ENCODE measurements around the gene HEXIM1.
"Not testable (repeated sequence)": the region's sequence is repeated elsewhere in the genome, so short reads cannot be mapped to it uniquely, and the experiment has no call there.

The HEXIM1 gene

DNA sequence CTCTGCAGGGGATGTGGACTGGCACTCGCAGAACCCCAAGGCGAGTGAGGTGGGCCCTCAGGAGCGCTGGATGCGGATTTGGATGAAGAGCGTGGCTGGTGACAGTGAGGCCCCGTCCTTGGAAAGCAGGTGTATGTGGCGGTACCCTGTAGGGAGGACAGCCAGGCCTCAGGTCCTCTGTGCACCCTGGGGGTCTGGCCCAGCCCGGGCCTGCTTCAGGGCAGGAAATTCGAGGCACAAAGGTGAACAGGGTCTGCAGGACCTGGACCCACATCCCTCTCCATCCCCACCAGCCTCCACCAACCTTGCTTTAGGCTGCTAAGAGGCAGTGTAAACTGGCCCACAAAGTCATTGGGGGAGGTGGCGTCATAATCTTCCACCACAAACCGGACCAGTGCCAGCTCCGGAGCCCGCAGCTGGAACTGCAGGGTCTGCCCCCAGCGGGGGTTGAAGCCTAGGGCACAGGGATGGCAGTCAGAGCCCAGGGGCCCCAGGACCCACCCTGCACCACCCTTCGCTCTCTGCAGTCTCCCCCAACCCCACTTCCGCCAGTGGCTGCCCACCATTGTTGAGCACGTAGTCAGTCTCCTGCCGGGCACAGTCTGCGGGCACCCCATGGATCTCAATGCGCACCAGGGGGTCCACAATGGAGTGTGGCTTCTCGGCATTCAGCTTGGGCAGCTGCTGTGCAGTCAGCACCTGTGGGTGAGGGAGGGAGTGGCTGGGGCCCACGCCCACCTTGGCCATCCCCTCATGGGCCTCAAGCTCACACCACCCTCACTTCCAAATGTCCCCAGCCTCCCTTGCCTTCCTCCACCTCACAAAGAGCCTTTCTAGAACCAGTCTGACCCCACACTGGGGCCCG, 35.5 kb upstream of the HEXIM1 start:
- no peak for DNase-seq (ENCODE audit: low read depth in 4 of 4, low spot score in 1 of 4)

DNA sequence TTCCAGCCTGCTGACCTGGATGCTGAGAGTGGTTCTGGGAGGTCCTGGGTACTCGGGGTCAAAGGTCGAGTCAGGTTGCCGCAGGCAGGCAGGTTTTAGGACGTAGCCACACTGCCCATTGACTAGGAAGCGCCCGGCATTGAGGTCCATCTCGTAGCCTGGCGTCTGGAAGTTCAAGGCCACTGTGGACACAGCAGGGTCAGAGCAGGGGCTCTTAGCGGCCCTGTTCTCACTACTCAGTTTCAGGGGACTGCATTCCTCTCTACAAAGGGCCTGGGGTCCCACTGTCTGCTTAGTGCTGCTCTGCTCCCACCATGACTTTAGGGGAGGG, 34.9 kb upstream of the HEXIM1 start:
- no peak for DNase-seq (ENCODE audit: low read depth in 4 of 4, low spot score in 1 of 4)

DNA sequence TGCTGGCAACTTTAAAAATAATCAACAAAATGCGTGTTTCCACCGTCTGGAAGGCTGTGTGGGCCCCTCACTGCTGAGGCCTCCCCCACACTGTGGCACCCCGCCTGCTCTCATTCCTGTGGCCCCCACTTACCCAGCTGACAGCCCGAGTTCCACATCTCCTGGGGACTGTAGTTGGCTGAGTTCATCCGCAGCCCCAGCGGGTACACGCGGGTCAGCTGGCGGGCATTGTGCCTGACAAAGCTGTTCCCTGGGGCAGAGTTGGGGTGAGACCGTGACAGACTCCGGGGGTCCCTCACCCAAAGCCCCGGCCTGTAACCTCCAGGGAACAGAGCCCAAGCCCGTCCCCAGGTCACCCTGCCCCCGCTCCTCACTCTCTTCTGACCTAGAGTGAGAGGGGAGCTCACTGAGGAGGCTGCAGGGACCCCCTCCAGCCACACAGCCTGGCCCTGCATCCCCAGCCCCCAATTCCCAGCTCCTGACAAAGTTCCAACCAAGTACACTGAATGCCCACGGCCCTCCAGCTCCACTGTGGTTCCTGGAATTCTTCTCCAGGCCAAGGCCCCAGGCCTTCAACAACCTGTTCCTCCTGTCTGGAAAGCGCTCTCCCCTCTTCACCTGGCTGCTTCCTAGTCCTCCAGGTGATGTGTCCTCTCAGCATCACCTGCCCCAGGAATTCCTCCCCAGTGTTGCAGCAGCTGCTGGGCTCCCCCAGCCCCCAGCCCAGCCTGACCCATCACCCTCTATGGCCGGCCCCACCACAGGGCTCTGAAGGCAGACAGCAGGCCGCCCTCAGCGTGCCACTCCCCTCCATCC, 34.0 kb upstream of the HEXIM1 start:
- no peak for DNase-seq (ENCODE audit: low read depth in 4 of 4, low spot score in 1 of 4)

DNA sequence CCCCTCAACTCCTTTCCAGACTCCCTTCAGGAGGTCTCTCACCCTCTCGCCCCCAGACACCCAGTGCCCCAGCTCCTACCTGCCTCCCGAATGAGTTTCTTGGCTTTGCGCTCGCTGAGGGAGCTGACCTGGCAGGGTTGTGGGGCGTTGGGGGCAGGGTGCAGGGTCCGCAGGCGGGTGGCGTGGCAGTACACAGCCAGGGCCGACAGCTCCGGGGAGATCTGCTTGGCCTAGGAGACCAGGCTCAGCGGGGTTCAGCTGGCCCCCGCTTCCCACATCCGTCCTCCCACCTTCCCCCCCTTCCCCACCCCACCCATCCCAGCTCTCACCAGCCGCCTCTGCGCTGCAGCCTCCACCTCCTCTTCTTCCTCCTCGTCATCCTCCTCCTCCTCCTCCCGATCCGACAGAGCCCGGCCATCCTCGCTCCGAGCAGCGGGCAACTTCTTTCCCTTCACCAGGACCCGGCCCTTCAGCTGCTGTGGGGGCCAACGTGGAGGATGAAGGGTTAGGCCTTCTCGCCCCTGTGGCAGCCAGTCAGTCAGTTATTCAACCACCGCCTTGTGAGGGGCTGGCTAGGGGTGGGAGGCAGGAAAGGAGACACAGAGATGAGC, 33.2 kb upstream of the HEXIM1 start:
- DNase-seq (ENCODE audit: low read depth in 4 of 4, low spot score in 1 of 4): no peak

DNA sequence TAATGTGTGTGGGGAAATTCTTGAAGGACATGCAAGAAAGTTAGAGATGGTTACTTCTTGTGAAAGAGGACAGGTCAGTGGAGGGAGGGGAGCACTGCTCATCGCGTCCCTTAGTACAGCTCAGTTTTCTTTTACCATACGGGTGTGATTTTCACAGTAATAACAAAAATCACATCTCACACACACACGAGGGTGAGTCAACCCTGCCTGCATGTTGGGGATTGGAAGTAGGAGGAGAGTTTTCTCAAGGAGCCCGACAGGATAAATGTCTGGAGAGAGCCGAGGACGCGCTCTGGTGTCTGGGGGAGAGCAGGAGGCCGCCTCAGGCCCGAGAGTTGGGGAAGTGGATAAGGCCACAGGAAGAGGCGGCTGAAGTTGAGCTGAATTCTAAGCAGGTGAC, 32.4 kb upstream of the HEXIM1 start:
- no peak for DNase-seq (ENCODE audit: low read depth in 4 of 4, low spot score in 1 of 4)

DNA sequence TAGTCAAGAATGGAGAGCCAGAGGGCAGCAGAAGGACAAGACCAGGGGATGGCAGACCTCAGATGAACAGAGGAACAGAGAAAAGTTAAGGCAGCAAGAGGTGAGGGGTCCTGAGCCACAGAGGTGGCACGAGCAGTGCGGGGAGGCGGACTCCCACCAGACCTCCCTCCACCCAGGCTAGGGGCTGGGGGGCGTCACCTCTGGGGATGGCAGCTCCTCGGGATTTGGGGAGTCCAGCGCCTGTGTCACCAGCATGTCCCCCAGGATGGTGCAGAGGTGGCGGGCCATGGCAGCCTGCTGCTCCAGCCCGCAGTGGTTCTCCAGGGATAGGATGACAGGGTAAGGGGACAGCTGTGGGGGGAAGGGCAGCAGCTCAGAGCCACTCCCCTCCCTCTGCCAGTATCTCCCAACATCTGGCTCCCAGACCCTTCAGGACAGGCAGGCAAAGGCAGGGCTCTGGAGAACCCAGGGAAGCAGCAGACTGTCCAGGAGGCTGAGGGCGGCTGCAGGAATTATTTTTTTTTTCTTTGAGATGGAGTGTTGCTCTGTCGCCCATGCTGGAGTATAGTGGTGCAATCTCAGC, 31.8 kb upstream of the HEXIM1 start:
- DNase-seq (ENCODE audit: low read depth in 4 of 4, low spot score in 1 of 4): no peak

DNA sequence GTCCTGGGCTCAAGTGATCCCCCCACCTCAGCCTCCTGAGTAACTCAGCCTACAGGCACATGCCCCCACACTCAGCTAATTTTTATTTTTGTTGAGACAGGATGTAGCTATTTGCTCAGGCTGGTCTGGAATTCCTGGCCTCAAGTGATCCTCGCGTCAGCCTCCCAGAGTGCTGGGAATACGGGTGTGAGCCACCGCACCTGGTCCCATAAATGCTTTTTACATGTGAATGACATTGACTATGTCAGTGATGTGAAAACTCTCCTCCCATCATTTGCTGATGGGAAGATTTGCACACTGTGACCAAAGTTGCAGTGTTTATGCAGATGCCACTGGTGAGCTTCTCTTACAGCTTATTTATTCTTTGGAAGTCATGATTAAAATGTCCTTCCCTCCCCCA, 30.9 kb upstream of the HEXIM1 start:
- no peak for DNase-seq (ENCODE audit: low read depth in 4 of 4, low spot score in 1 of 4)

DNA sequence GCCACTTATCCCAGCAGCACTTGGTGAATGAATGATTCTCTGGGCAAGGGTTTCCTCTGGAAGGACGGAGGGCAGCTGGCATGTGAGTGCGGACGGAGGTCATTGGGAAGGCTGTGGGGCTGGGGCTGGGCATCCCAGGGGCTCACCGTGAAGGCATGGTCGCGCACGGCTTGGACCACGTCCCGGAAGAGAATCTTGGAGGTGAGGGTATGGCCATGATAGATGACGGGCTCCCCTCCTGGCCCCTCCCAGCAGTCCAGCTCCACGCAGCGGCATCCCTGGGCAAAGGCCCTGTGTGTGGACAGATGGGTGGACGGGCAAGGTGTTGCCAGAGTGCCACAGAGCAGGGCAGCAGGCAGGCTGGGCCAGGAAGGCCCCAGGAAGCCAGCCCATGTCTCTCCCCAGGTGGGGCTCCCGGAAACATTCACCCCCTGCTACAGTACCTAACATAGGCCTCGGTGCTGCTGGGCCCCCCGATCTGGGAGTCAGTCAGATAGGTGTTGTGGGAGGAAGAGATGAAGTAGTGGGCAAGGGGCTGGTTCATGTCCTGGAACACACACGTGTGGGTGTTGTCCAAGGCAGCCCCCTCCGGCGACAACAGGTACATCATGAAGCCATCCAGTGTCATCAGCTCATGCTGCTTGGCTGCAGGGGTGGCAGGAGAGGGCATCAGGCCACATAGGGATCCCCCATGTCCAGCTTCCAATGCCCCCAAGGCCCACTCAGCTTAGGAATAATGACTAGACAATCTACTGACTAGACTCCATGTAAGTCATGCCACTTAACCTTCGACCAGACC, 30.2 kb upstream of the HEXIM1 start:
- DNase-seq (ENCODE audit: low read depth in 4 of 4, low spot score in 1 of 4): no peak

DNA sequence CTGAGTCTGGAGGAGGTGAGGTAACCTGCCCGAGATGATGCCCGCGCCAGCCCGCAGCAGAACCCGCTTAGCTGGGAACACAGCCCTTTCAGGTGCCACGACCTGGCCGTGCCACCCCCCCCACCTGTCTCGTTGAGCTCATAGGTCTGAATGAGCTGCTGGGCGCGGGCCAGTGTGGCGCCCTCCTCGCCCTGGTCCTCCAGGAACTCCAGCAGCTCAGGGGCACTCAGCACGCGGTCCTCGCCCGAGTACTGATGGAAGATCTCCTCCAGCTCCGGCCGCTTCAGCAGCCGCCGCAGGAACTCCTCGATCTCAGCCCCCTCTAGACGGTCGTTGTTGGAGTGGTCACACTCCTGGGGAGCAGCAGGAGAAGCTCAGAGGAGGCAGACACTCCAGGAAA, 29.6 kb upstream of the HEXIM1 start:
- no peak for DNase-seq (ENCODE audit: low read depth in 4 of 4, low spot score in 1 of 4)

DNA sequence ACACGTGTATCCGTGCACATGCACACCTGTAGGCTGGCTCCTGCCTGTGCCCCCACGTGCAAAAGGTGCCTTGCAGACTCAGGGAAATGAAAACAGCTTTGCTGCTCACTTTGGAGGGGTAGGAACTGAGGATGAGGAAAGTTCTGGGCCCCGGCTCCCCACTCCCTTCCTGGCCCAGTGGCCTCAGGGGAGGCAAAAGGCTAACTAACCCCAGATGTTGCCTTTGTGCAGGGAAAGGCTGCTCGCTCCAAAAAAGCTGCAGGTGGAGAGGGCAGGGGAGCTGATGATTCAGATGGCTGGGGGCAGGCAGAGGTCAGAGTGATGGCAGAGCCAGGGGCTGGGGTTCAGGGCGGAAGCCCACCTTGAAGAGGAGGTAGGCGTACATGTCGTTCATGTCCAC, 28.3 kb upstream of the HEXIM1 start:
- DNase-seq (ENCODE audit: low read depth in 4 of 4, low spot score in 1 of 4): no peak

DNA sequence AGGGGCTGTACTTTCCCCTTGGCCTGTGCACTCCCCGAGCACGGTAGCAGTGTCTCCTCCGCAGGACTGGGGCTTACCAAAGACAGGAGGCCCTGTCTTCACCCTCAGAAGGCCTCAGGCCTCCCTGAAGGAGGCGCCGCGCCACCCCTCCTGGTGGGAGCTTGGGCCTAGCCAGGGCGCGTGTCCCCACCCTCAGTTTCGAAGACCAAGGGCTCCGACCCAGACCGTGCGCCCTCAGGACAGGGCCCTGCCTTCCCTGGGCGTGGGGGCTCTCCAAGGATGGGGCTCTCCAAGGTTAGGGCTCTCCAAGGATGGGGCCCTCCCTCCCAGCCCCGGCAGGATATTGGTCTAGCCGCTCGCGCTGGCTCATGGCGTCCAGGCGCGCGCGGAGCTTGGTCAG, 27.7 kb upstream of the HEXIM1 start:
- no peak for DNase-seq (ENCODE audit: low read depth in 4 of 4, low spot score in 1 of 4)

DNA sequence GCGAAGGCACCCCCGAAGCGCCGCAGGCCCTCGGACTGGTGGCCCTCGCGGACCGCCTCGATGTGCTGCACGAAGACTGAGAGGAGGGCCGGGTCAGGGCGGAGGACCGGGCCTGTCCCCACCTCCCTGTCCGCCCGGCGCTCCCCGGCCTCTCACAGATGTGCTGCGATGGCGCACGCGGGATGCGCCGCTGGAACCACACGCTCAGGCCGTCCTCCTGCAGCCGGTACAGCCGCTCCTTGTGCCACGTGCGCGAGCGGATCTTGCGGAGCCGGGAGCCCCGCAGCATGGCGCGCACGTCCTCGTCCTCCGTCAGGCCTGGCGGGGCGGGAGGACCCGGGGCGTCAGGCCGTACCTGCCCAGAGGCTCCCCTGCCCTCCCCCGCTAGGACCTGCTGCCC, 27.2 kb upstream of the HEXIM1 start:
- no peak for DNase-seq (ENCODE audit: low read depth in 4 of 4, low spot score in 1 of 4)

DNA sequence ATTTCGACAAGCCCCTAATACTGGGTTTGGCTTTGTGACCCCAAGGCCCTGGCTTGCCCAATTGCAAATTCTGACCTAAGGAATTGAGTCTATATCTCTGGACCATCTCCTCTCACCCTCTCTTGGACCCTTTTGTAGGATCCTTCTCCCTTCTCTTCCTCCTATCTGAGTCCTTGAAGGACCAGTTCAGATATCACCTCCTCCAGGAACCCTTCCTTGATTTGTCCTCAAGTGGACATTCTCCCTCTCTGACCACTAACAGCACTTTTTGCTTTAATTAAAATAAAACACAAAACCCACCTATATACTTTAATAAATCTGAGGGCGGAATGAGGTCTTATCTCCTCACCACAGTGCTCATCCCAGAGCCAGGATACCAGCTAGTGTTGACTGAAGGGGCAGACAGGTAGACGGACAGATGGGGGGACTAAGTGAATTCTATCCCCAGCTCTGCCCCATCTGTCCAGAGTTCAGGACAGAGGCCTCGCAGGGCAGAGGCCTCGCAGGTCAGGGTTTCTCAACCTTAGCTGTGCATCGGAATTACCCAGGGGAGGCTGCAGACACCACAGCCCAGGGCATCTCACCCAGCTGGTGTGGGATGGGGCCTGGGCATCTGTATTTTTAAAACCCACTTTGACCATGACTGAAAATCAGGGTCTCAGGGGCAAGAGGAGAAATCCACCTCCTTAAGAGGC, 25.1 kb upstream of the HEXIM1 start:
- no peak for DNase-seq (ENCODE audit: low read depth in 4 of 4, low spot score in 1 of 4)

DNA sequence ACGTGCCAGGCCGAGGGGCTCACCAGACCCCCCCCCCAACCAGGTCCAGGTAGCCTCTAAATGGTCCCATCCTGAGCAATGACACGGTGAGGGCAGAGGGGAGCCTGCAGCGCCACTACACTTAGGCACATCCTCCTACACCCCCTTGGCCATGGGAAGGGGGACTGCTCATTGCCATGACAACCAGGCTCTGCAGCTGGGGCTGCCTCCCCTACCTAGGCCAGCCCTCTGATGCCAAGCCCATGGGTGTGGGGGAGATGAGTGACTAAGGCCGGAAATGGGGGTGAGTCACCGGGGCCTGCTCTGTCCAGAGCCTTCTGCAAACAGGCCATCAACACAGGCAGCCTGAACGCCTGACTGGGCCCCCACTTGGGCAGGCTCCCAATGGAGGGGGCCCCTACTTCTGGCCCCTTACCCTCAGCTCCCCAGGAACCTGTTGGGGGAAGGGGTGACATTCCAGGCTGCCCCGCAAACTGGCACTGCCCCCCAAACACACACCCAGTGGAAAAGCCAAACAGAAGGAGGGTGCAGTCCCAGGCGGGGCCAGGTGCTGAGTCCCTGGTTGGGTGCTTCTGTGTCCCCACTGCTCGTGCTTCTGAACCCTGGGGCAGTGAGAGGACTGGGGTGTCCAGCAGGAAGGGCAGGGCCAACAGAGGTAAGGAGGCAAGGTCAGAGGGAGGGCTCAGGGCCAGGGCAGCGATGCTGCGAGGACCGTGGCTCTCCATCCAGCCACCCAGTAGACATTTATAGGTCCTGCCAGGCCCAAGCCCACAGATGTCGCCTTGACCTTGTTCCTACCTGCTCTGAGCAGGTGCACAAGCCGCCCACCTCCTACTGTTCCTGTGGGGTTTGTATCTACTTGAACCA, 24.1 kb upstream of the HEXIM1 start:
- DNase-seq (ENCODE audit: low read depth in 4 of 4, low spot score in 1 of 4): no peak

DNA sequence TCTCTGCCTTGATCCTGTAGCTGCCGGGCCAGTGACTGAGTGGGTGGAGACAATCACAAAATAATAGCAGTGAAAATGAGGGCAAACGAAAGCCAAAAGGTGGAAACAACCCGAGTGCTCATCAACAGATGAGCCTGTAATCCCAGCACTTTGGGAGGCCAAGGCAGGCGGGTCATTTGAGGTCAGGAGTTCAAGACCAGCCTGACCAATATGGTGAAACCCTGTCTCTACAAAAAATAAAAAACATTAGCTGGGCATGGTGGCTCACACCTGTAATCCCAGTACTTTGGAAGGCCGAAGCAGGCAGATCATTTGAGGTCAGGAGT, 23.5 kb upstream of the HEXIM1 start:
- not testable (repeated sequence) for DNase-seq (ENCODE audit: low read depth in 4 of 4, low spot score in 1 of 4)

DNA sequence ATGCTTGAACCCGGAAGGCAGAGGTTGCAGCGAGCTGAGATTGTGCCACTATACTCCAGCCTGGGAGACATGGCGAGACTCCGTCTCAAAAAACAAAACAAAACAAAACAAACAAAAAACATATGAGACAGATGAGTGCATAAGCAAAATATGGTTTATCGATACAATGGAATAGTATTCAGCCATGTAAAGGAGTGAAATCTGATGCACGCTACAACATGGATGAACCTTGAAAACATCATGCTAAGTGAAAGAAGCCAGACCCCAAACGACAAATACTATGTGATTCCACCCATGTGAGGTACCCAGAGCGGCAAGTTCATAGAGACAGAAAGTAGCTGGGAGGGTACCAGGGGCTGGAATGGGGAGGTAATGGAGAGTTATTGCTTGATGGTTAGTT, 22.8 kb upstream of the HEXIM1 start:
- DNase-seq (ENCODE audit: low read depth in 4 of 4, low spot score in 1 of 4): no peak

DNA sequence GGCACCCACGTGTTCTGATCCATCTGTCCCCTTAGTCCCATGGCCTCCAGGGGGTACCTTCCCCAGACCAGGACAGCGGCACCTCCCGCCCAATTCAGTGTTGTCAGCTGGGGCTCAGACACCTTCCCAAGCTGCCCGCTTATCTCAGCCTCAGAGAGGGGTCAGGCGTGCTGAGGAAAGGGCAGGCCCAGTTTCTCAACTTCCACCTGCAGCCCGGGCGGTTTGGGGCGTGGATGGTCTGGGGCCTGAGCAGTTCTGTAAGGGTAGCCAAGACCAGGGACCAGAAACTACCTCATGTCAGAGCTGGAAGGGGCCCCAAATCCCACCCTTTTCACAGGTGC, 21.1 kb upstream of the HEXIM1 start:
- DNase-seq (ENCODE audit: low read depth in 4 of 4, low spot score in 1 of 4): no peak

DNA sequence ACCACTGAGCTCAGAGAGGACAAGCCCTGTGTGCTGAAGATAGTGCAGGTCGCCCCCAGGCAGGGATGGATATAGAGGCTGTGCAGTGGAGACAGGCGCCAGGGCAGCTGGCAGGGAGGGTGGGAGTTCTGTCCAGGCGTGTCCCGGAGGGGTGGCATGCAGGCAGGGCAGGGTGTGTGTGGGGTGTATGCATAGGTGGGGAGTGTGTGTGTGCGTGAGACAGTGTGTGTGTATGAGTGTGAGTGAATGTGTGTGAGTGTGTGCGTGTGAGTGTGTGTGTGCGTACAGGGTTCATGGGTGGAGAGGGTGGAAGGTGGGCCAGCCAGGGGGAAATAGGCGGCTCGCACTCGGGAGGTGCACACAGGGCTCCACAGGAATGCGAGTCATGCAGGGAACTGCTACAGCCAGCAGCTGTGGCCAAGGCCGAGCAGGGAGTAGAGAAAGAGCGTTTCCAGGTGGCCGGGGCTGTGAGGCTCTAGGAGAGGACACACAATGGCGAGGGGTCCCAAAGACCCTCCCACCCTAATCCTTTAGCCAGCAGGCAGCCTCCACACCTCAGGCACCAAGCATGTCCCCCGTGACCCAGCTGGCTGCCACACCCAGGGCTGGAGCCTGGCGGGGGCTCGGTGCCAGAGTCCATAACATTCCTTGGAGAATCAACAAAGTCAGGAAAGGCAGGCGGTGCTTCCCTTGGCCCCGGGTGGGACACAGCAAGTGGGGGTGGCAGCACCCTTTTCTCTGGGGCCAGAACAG, 20.6 kb upstream of the HEXIM1 start:
- DNase-seq (ENCODE audit: low read depth in 4 of 4, low spot score in 1 of 4): no peak

DNA sequence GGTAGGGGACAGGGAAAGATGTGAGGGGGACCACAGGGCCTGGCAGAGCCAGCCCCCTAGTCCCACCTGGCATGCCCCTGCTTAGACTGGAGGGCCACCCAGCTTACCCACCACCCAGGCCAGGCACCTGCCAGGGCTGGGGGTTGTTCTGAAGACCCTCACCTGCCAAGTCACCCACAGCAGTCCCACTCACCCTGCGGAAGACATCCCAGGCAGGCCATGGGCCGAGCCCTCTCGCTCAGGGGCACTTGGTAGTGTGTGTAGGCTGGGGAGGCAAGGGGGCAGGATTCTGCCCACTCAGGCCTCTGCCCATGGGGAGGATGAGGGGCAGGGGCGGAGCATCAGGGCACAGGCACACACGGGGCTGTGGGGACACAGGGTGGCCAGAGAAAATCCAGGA, 19.9 kb upstream of the HEXIM1 start:
- DNase-seq (ENCODE audit: low read depth in 4 of 4, low spot score in 1 of 4): no peak
